Upper lobe of left lung (tissue), 4 donors: ENCODE results near the gene MICU2.

Source experiments
- CTCF ChIP-seq, 6 experiments: fragments of 450-650 bp in 4 of 6; fragments of 200-600 bp in 2 of 6; sonication (generic) in 2 of 6; IDR thresholded peaks; one replicate each; pipeline ENCODE4 v1.5.1; 2016 to 2019; ENCODE audit warnings: antibody characterized with exemption in 6 of 6
- EP300 ChIP-seq, 4 donors: sonication (generic); formaldehyde crosslinking; IDR thresholded peaks; one replicate each; pipeline ENCODE4 v1.5.1; 2017; ENCODE audit warnings: antibody characterized with exemption in 4 of 4, control low read depth in 2 of 4
- POLR2A ChIP-seq, 4 donors: fragments of 450-650 bp; IDR thresholded peaks; one replicate each; pipeline ENCODE4 v1.5.1; 2016 to 2017; ENCODE audit warnings: antibody characterized with exemption in 4 of 4, mild to moderate bottlenecking in 2 of 4
- POLR2AphosphoS5 ChIP-seq, 2 donors: sonication (generic); formaldehyde crosslinking; IDR thresholded peaks; one replicate each; pipeline ENCODE4 v1.5.1; 2017; ENCODE audit warnings: antibody characterized with exemption in 2 of 2

GRCh38 chr13:21619633-21620220, 15.8 kb upstream of the MICU2 start:
- TF ChIP-seq CTCF (IDR thresholded peaks at IDR 0.05) (no peak), POLR2A (IDR thresholded peaks at IDR 0.05) (no peak), POLR2AphosphoS5 (IDR thresholded peaks at IDR 0.05) (no peak), EP300 (IDR thresholded peaks at IDR 0.05) (no peak)
